Esophagus squamous epithelium (tissue), 4 donors: ENCODE measurements around the gene TMEM182.

ENCODE experiments used
- POLR2A ChIP-seq, 4 donors: fragments of 450-650 bp; IDR thresholded peaks; one replicate each; pipeline ENCODE4 v1.6.1; 2017; ENCODE audit warnings: antibody characterized with exemption in 4 of 4, mild to moderate bottlenecking in 4 of 4, moderate library complexity in 3 of 4
- TF ChIP-seq, protein P1 (sequence below), 6 experiments: fragments of 450-650 bp in 4 of 6; fragments of 200-600 bp in 2 of 6; sonication (generic) in 2 of 6; IDR thresholded peaks; one replicate each; pipeline ENCODE4 v1.5.1; 2016 to 2019; ENCODE audit warnings: antibody characterized with exemption in 6 of 6, mild to moderate bottlenecking in 4 of 6, moderate library complexity in 4 of 6

DNA sequence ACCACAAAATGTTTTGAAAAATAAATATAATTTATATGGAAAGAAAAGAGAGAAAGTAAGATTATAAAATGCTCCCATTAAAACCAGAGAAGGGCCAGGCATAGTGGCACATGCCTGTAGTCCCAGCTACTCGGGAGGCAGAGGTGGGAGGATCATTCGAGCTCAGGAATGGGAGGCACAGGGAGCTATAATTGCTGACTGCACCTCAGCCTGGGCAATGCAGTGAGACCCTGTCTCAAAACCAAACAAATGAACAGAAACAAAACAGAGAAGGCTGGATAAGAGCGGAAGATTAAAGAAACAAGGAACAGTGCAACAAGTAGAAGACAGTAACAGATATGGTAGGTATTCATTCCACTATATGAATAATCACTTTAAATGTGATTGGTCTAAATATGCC, 18.6 kb upstream of the TMEM182 start:
- TF ChIP-seq, protein P1, sequence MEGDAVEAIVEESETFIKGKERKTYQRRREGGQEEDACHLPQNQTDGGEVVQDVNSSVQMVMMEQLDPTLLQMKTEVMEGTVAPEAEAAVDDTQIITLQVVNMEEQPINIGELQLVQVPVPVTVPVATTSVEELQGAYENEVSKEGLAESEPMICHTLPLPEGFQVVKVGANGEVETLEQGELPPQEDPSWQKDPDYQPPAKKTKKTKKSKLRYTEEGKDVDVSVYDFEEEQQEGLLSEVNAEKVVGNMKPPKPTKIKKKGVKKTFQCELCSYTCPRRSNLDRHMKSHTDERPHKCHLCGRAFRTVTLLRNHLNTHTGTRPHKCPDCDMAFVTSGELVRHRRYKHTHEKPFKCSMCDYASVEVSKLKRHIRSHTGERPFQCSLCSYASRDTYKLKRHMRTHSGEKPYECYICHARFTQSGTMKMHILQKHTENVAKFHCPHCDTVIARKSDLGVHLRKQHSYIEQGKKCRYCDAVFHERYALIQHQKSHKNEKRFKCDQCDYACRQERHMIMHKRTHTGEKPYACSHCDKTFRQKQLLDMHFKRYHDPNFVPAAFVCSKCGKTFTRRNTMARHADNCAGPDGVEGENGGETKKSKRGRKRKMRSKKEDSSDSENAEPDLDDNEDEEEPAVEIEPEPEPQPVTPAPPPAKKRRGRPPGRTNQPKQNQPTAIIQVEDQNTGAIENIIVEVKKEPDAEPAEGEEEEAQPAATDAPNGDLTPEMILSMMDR (IDR thresholded peaks at IDR 0.05) = no peak
- no peak for TF ChIP-seq POLR2A (IDR thresholded peaks at IDR 0.05)
